Neuronal stem cell (in vitro differentiated cells): Measurements from ENCODE around the gene NXF1. TPM values are rescaled to one million over a fixed set of nuclear protein-coding genes. Genes with fewer than 3 reads are reported as not detected.
"Not testable (repeated sequence)": the region's sequence is repeated elsewhere in the genome, so short reads cannot be mapped to it uniquely, and the experiment has no call there.

Source experiments
- DNase-seq: peaks from one replicate; pipeline ENCODE4 v3.0.0-alpha.2; 2013; ENCODE audit warnings: low spot score
- H2AFZ ChIP-seq: one replicate; pipeline ENCODE4 v1.6.1; 2013; ENCODE audit warnings: mild to moderate bottlenecking, low read length, inconsistent platforms
- H2AK5ac ChIP-seq: 2 replicates; pipeline ENCODE4 v1.6.1; 2013; ENCODE audit warnings: low read depth, mild to moderate bottlenecking, inconsistent platforms, low read length, moderate library complexity, mixed read lengths
- H2BK120ac ChIP-seq: 2 replicates; pipeline ENCODE4 v1.6.1; 2013; ENCODE audit warnings: low read depth, mild to moderate bottlenecking, inconsistent platforms, low read length, moderate library complexity, mixed read lengths
- H2BK12ac ChIP-seq: one replicate; pipeline ENCODE4 v1.6.1; 2013; ENCODE audit warnings: low read length, inconsistent platforms
- H2BK15ac ChIP-seq: 2 replicates; pipeline ENCODE4 v1.6.1; 2013; ENCODE audit warnings: mild to moderate bottlenecking, low read length, inconsistent platforms, mixed read lengths
- H2BK5ac ChIP-seq: one replicate; pipeline ENCODE4 v1.6.1; 2013; ENCODE audit warnings: inconsistent platforms, mild to moderate bottlenecking, low read length, moderate library complexity
- H3K14ac ChIP-seq: one replicate; pipeline ENCODE4 v1.6.1; 2013; ENCODE audit warnings: low read length, inconsistent platforms
- H3K18ac ChIP-seq: 2 replicates; pipeline ENCODE4 v1.6.1; 2013; ENCODE audit warnings: low read length, inconsistent platforms
- H3K23ac ChIP-seq: 2 replicates; pipeline ENCODE4 v1.6.1; 2013; ENCODE audit warnings: low read depth, mild to moderate bottlenecking, mixed read lengths, low read length, inconsistent platforms; ENCODE audit not compliant: poor library complexity
- H3K27ac ChIP-seq: replicated peaks from 3 replicates; pipeline ENCODE4 v1.5.1; 2013; ENCODE audit warnings: low read length, inconsistent platforms
- H3K27me3 ChIP-seq, 3 experiments: 2 replicates each; pipeline ENCODE4 v1.6.1; 2013; ENCODE audit warnings: low read length in 3 of 3, mild to moderate bottlenecking in 2 of 3, inconsistent platforms in 1 of 3, low read depth in 1 of 3, mixed read lengths in 1 of 3, moderate library complexity in 1 of 3; ENCODE audit not compliant: control insufficient read depth in 3 of 3, insufficient read depth in 3 of 3
- H3K36me3 ChIP-seq, 2 donors: replicated peaks in 1 of 2; 2 replicates each; pipeline ENCODE4 v1.6.1; 2013; ENCODE audit warnings: low read length in 2 of 2; ENCODE audit not compliant: control insufficient read depth in 2 of 2, insufficient read depth in 2 of 2
- H3K4ac ChIP-seq: 2 replicates; pipeline ENCODE4 v1.6.1; 2013; ENCODE audit warnings: inconsistent platforms, mild to moderate bottlenecking, low read length, moderate library complexity
- H3K4me1 ChIP-seq, 2 donors: 1 replicate in 1 of 2; 2 replicates in 1 of 2; pipeline ENCODE4 v1.6.1; 2013; ENCODE audit warnings: low read length in 2 of 2, low read depth in 1 of 2; ENCODE audit not compliant: control insufficient read depth in 2 of 2, insufficient read depth in 1 of 2
- H3K4me2 ChIP-seq: one replicate; pipeline ENCODE4 v1.6.1; 2013; ENCODE audit warnings: mild to moderate bottlenecking, low read length, inconsistent platforms; ENCODE audit not compliant: insufficient read depth, poor library complexity, severe bottlenecking
- H3K4me3 ChIP-seq, 2 donors: 2 replicates each; pipeline ENCODE4 v1.5.1; 2013; ENCODE audit warnings: low read length in 2 of 2, mild to moderate bottlenecking in 2 of 2, inconsistent platforms in 1 of 2, moderate library complexity in 1 of 2
- H3K79me1 ChIP-seq: one replicate; pipeline ENCODE4 v1.6.1; 2013; ENCODE audit warnings: low read depth, mild to moderate bottlenecking, inconsistent platforms, low read length, moderate library complexity
- H3K9ac ChIP-seq: one replicate; pipeline ENCODE4 v1.6.1; 2013; ENCODE audit warnings: mild to moderate bottlenecking, low read depth, low read length, inconsistent platforms; ENCODE audit not compliant: poor library complexity
- H3K9me3 ChIP-seq, 2 donors: replicated peaks in 1 of 2; 2 replicates each; pipeline versions ENCODE3 to v1.6.1; 2013; ENCODE audit warnings: low read length in 2 of 2, mild to moderate bottlenecking in 2 of 2, inconsistent platforms in 1 of 2, low read depth in 1 of 2, mixed read lengths in 1 of 2, moderate library complexity in 1 of 2; ENCODE audit not compliant: control insufficient read depth in 2 of 2, insufficient read depth in 1 of 2
- H4K8ac ChIP-seq: one replicate; pipeline ENCODE4 v1.6.1; 2013; ENCODE audit warnings: low read depth, mild to moderate bottlenecking, inconsistent platforms, low read length, moderate library complexity
- H4K91ac ChIP-seq: one replicate; pipeline ENCODE4 v1.6.1; 2013; ENCODE audit warnings: low read length, low read depth, mild to moderate bottlenecking, inconsistent platforms; ENCODE audit not compliant: poor library complexity
- WGBS, 2 donors: extraction: QIAGEN DNeasy Blood & Tissue Kit; methylation state at CpG; one replicate each; pipeline ENCODE4 v1.1.7; 2013; ENCODE audit warnings: missing lambda C conversion rate in 2 of 2, mixed read lengths in 1 of 2; ENCODE audit not compliant: insufficient read length in 2 of 2, insufficient replicate concordance in 1 of 2; ENCODE audit errors: extremely low coverage in 2 of 2; 5-methylcytosine and 5-hydroxymethylcytosine counted together
- small RNA-seq: library from polyadenylated mRNA; stranded (forward); fragments of <200 nt; extraction: miRNeasy Mini kit (QIAGEN cat#:217004); gene quantifications from one replicate; pipeline ENCODE3, GENCODE V24; 2013; ENCODE audit not compliant: insufficient read depth

Gene NXF1

GRCh38 chr11:62749931-62750330 is 55.3 kb downstream of the NXF1 start:
- not testable (repeated sequence) for H3K4me1 ChIP-seq, H2BK120ac ChIP-seq, H3K4me3 ChIP-seq, H3K23ac ChIP-seq, H3K9me3 ChIP-seq, H2AFZ ChIP-seq, DNase-seq, H4K91ac ChIP-seq, H3K27ac ChIP-seq, H3K4ac ChIP-seq, H3K18ac ChIP-seq, H3K14ac ChIP-seq, H2BK12ac ChIP-seq, H3K4me2 ChIP-seq, H4K8ac ChIP-seq, H2BK15ac ChIP-seq, H3K9ac ChIP-seq, H2BK5ac ChIP-seq, H3K27me3 ChIP-seq, H2AK5ac ChIP-seq
- H3K36me3 ChIP-seq, result peaks cover 12 to 20% of the 10 kb centered on the region in 2 donors
- peaks cover 11% of the 10 kb centered on the region for H3K79me1 ChIP-seq
- WGBS, 2 donors, result no CpG with 5 or more reads among the region's 5 CpGs

- no peak overlapping the region for H3K14ac ChIP-seq
- H2BK120ac ChIP-seq, result no peak overlapping the region
- H3K4me3 ChIP-seq, result no peak overlapping the region
- no peak overlapping the region for H3K4ac ChIP-seq
- H3K18ac ChIP-seq, result no peak overlapping the region
- no peak overlapping the region for H3K9ac ChIP-seq
- H2BK15ac ChIP-seq, result no peak overlapping the region
- no peak overlapping the region for H3K27ac ChIP-seq
- H3K23ac ChIP-seq, result no peak overlapping the region
- no CpG with 5 or more reads among the region's 9 CpGs for WGBS, 2 donors
- no peak overlapping the region for H4K8ac ChIP-seq
- H3K27me3 ChIP-seq, result no peaks in the 10 kb centered on the region
- no peaks in the 10 kb centered on the region for H3K9me3 ChIP-seq
- peaks cover 8 to 13% of the 10 kb centered on the region in 2 donors for H3K36me3 ChIP-seq
- H3K4me2 ChIP-seq, result no peak overlapping the region
- H2AFZ ChIP-seq, result no peak overlapping the region
- H2BK5ac ChIP-seq, result no peak overlapping the region
- no peak overlapping the region for H2AK5ac ChIP-seq
- no peak overlapping the region for H2BK12ac ChIP-seq
- peaks cover 5% of the 10 kb centered on the region for H3K79me1 ChIP-seq
- no peak overlapping the region for H4K91ac ChIP-seq
- H3K4me1 ChIP-seq, result no peaks in the 10 kb centered on the region
- DNase-seq, result no peak
Measured at GRCh38 chr11:62747475-62748160, 57.6 kb downstream of the NXF1 start.

Small RNAs within 50 kb of the gene (small RNA-seq; reads per million reads assigned to genes)
- gene MIR6514 (5.5 reads per million, percentile 26 among the genes with 10 or more reads in this experiment), gene RF00099 (not detected), gene RNU6-118P (not detected), gene SNORD22 (not detected), gene SNORD26 (not detected), gene SNORD27 (not detected), gene SNORD28 (not detected), gene SNORD30 (579 reads per million, percentile 98 among the genes with 10 or more reads in this experiment)
